H9 (cell line): ENCODE measurements around the gene MT1M. TPM values are rescaled to one million over a fixed set of nuclear protein-coding genes. Genes with fewer than 3 reads are reported as not detected.

Experiments
- DNase-seq: peaks from one replicate; pipeline ENCODE4 v3.0.0-alpha.2; 2017
- H2AFZ ChIP-seq: one replicate; pipeline ENCODE4 v1.6.1; 2013; ENCODE audit warnings: mild to moderate bottlenecking, low read length, control low read depth, moderate library complexity
- H2AK5ac ChIP-seq: 2 replicates; pipeline ENCODE4 v1.6.1; 2013; ENCODE audit warnings: low read length, control low read depth, mixed read lengths; ENCODE audit not compliant: insufficient read length
- H2BK120ac ChIP-seq: one replicate; pipeline ENCODE4 v1.6.1; 2013; ENCODE audit warnings: low read depth, mild to moderate bottlenecking, low read length, control low read depth, inconsistent platforms; ENCODE audit not compliant: poor library complexity, severe bottlenecking
- H2BK12ac ChIP-seq: 2 replicates; pipeline ENCODE4 v1.6.1; 2013; ENCODE audit warnings: low read length, control low read depth, mixed read lengths, low read depth; ENCODE audit not compliant: insufficient read length
- H2BK15ac ChIP-seq: 2 replicates; pipeline ENCODE4 v1.6.1; 2013; ENCODE audit warnings: low read depth, low read length, control low read depth
- H2BK20ac ChIP-seq: one replicate; pipeline ENCODE4 v1.6.1; 2013; ENCODE audit warnings: low read depth, mild to moderate bottlenecking, low read length, control low read depth, inconsistent platforms; ENCODE audit not compliant: poor library complexity, severe bottlenecking
- H2BK5ac ChIP-seq: 2 replicates; pipeline ENCODE4 v1.6.1; 2013; ENCODE audit warnings: low read length, control low read depth, mixed read lengths; ENCODE audit not compliant: insufficient read length
- H3K14ac ChIP-seq: 2 replicates; pipeline ENCODE4 v1.6.1; 2013; ENCODE audit warnings: low read length, control low read depth; ENCODE audit not compliant: insufficient read depth
- H3K18ac ChIP-seq: 2 replicates; pipeline ENCODE4 v1.6.1; 2013; ENCODE audit warnings: low read depth, mild to moderate bottlenecking, mixed read lengths, low read length, control low read depth; ENCODE audit not compliant: insufficient read length
- H3K23ac ChIP-seq: 2 replicates; pipeline ENCODE4 v1.6.1; 2013; ENCODE audit warnings: low read length, control low read depth, mixed read lengths, low read depth; ENCODE audit not compliant: insufficient read length
- H3K23me2 ChIP-seq: 2 replicates; pipeline ENCODE4 v1.6.1; 2013; ENCODE audit warnings: low read depth, mild to moderate bottlenecking, mixed read lengths, low read length, control low read depth; ENCODE audit not compliant: insufficient read length, poor library complexity, severe bottlenecking
- H3K27ac ChIP-seq: 2 replicates; pipeline ENCODE4 v1.5.1; 2013; ENCODE audit warnings: low read length, control low read depth, mixed read lengths, low read depth; ENCODE audit not compliant: insufficient read length
- H3K27me3 ChIP-seq: 2 replicates; pipeline ENCODE4 v1.6.1; 2013; ENCODE audit warnings: low read length, control low read depth, inconsistent platforms; ENCODE audit not compliant: insufficient read depth
- H3K4ac ChIP-seq: 2 replicates; pipeline ENCODE4 v1.6.1; 2013; ENCODE audit warnings: low read depth, mild to moderate bottlenecking, control low read depth, inconsistent platforms, low read length, moderate library complexity
- H3K4me1 ChIP-seq: 2 replicates; pipeline ENCODE4 v1.6.1; 2013; ENCODE audit warnings: low read length, control low read depth, inconsistent platforms; ENCODE audit not compliant: insufficient read depth
- H3K4me2 ChIP-seq: 2 replicates; pipeline ENCODE4 v1.6.1; 2013; ENCODE audit warnings: low read length, control low read depth, mixed read lengths; ENCODE audit not compliant: insufficient read length, insufficient read depth
- H3K56ac ChIP-seq: 2 replicates; pipeline ENCODE4 v1.6.1; 2013; ENCODE audit warnings: low read depth, mild to moderate bottlenecking, mixed read lengths, low read length, control low read depth; ENCODE audit not compliant: insufficient read length
- H3K79me1 ChIP-seq: 2 replicates; pipeline ENCODE4 v1.6.1; 2013; ENCODE audit warnings: low read depth, mild to moderate bottlenecking, moderate library complexity, low read length, control low read depth, inconsistent platforms; ENCODE audit not compliant: insufficient read depth, poor library complexity, severe bottlenecking
- H3K79me2 ChIP-seq: 2 replicates; pipeline ENCODE4 v1.6.1; 2013; ENCODE audit warnings: low read length, control low read depth, inconsistent platforms; ENCODE audit not compliant: insufficient read depth
- H3K9ac ChIP-seq: 2 replicates; pipeline ENCODE4 v1.6.1; 2013; ENCODE audit warnings: low read length, control low read depth, mixed read lengths; ENCODE audit not compliant: insufficient read length; ENCODE audit errors: extremely low read depth
- H3K9me3 ChIP-seq: one replicate; pipeline ENCODE4 v1.6.1; 2013; ENCODE audit warnings: low read depth, low read length, inconsistent platforms; ENCODE audit not compliant: control insufficient read depth
- H3T11ph ChIP-seq: one replicate; pipeline ENCODE4 v1.6.1; 2013; ENCODE audit warnings: mild to moderate bottlenecking, low read length, control low read depth, inconsistent platforms
- H4K20me1 ChIP-seq: one replicate; pipeline ENCODE4 v1.6.1; 2013; ENCODE audit not compliant: control insufficient read depth, insufficient read length, insufficient read depth
- H4K5ac ChIP-seq: 2 replicates; pipeline ENCODE4 v1.6.1; 2013; ENCODE audit warnings: low read depth, mild to moderate bottlenecking, mixed read lengths, low read length, control low read depth; ENCODE audit not compliant: insufficient read length
- H4K8ac ChIP-seq: replicated peaks from 2 replicates; pipeline ENCODE4 v1.6.1; 2013; ENCODE audit warnings: low read length, control low read depth, mixed read lengths, low read depth; ENCODE audit not compliant: insufficient read length
- H4K91ac ChIP-seq: 2 replicates; pipeline ENCODE4 v1.6.1; 2013; ENCODE audit warnings: low read depth, mild to moderate bottlenecking, moderate library complexity, mixed read lengths, low read length, control low read depth; ENCODE audit not compliant: insufficient read length
- H3K27ac Mint-ChIP-seq, 3 experiments: 2 replicates in 2 of 3; 3 replicates in 1 of 3; pipeline ENCODE4 v1.8.0; 2020 to 2021; ENCODE audit warnings: mixed read lengths in 3 of 3, mild to moderate bottlenecking in 1 of 3, moderate library complexity in 1 of 3
- H3K27me3 Mint-ChIP-seq: 2 replicates; pipeline ENCODE4 v1.8.0; 2021; ENCODE audit warnings: low read depth, mild to moderate bottlenecking, moderate library complexity, mixed read lengths
- H3K36me3 Mint-ChIP-seq, 3 experiments: 2 replicates in 2 of 3; 3 replicates in 1 of 3; pipeline ENCODE4 v1.8.0; 2020 to 2021; ENCODE audit warnings: low read depth in 3 of 3, mixed read lengths in 3 of 3; ENCODE audit not compliant: insufficient read depth in 1 of 3
- H3K4me1 Mint-ChIP-seq, 2 experiments: 2 replicates each; pipeline ENCODE4 v1.8.0; 2020; ENCODE audit warnings: mixed read lengths in 2 of 2
- H3K4me3 Mint-ChIP-seq, 2 experiments: 2 replicates in 1 of 2; 3 replicates in 1 of 2; pipeline ENCODE4 v1.8.0; 2020 to 2021; ENCODE audit warnings: mild to moderate bottlenecking in 2 of 2, mixed read lengths in 2 of 2, moderate library complexity in 1 of 2
- H3K9me3 Mint-ChIP-seq, 2 experiments: 2 replicates in 1 of 2; 3 replicates in 1 of 2; pipeline ENCODE4 v1.8.0; 2020; ENCODE audit warnings: mild to moderate bottlenecking in 2 of 2, mixed read lengths in 2 of 2, moderate library complexity in 1 of 2
- WGBS: extraction: QIAGEN DNeasy Blood & Tissue Kit; methylation state at CpG from one replicate; pipeline ENCODE4 v1.1.7; 2013; ENCODE audit warnings: missing lambda C conversion rate, low lambda C conversion rate, mixed read lengths; ENCODE audit not compliant: insufficient read length; ENCODE audit errors: extremely low coverage; 5-methylcytosine and 5-hydroxymethylcytosine counted together
- total RNA-seq: library from RNA; stranded (reverse); gene quantifications from 2 replicates; pipeline ENCODE4 v1.2.1, GENCODE V29; 2021
- TF ChIP-seq, protein P1 (sequence below): fragments of 200-600 bp; sonication (generic); conservative IDR thresholded peaks from 3 replicates; pipeline ENCODE4 v1.8.0; 2021; ENCODE audit warnings: antibody characterized with exemption, mild to moderate bottlenecking

The MT1M gene
- total RNA-seq, 1 experiment from 2014 or later: 1.4 TPM

DNA sequence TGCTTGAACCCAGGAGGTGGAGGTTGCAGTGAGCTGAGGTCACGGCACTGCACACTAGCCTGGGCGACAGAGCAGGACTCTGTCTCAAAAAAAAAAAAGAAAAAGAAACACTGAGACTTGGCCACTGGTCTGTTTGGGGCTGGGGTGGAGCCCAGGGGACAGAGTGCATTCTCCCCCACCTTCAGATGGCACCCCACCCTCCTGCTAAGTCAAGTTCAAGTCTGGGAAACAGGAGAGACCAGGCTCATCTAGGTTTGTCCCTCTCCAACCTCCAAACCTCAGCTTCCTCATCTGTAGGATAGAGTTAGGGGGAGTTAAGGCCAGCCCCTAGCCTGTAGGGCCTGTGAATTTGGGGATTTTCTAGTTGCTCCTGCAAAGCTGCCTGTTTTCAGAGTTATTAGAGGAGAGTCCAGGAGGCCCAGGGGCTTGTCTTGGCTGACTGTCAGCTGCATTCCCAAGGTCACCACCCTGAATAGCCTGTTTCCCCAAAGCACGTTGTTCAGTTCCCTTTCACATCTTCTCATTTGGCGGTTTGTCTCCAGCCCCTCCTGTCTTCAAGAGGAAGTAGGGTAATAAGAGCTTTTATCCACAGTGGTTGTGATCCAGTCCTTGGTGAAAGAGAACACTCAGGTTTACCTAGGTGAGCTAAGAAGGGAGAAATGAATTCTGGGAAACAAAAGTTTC, 40.9 kb upstream of the MT1M start:
- H3K4me1 Mint-ChIP-seq: peaks cover 6 to 13% of the 10 kb centered on the region in 2 experiments
- peaks cover 8% of the 10 kb centered on the region for H3K23me2 ChIP-seq
- H3K9me3 ChIP-seq: no peaks in the 10 kb centered on the region
- WGBS: no CpG with 5 or more reads among the region's 4 CpGs
- H2BK20ac ChIP-seq: no peak overlapping the region
- H3K9ac ChIP-seq: no peak overlapping the region
- H3K9me3 Mint-ChIP-seq: no peaks in the 10 kb centered on the region; a peak in 2 of 5 replicates
- no peak overlapping the region for H3K4ac ChIP-seq
- no peak overlapping the region for H3K4me2 ChIP-seq
- no peak overlapping the region for H2BK15ac ChIP-seq
- no peaks in the 10 kb centered on the region for H3K79me2 ChIP-seq
- no peak overlapping the region for H3T11ph ChIP-seq
- H3K23ac ChIP-seq: no peak overlapping the region
- no peaks in the 10 kb centered on the region for H3K79me1 ChIP-seq
- no peaks in the 10 kb centered on the region for H3K36me3 Mint-ChIP-seq
- H3K27ac ChIP-seq: no peak overlapping the region
- H4K91ac ChIP-seq: no peak overlapping the region
- H4K8ac ChIP-seq: no peak overlapping the region
- H3K27ac Mint-ChIP-seq: no peak overlapping the region
- no peak overlapping the region for H3K4me3 Mint-ChIP-seq
- H2BK5ac ChIP-seq: no peak overlapping the region
- H3K18ac ChIP-seq: no peak overlapping the region
- H2BK12ac ChIP-seq: no peak overlapping the region
- no peaks in the 10 kb centered on the region for H3K4me1 ChIP-seq
- H2AK5ac ChIP-seq: no peak overlapping the region
- TF ChIP-seq, protein P1, sequence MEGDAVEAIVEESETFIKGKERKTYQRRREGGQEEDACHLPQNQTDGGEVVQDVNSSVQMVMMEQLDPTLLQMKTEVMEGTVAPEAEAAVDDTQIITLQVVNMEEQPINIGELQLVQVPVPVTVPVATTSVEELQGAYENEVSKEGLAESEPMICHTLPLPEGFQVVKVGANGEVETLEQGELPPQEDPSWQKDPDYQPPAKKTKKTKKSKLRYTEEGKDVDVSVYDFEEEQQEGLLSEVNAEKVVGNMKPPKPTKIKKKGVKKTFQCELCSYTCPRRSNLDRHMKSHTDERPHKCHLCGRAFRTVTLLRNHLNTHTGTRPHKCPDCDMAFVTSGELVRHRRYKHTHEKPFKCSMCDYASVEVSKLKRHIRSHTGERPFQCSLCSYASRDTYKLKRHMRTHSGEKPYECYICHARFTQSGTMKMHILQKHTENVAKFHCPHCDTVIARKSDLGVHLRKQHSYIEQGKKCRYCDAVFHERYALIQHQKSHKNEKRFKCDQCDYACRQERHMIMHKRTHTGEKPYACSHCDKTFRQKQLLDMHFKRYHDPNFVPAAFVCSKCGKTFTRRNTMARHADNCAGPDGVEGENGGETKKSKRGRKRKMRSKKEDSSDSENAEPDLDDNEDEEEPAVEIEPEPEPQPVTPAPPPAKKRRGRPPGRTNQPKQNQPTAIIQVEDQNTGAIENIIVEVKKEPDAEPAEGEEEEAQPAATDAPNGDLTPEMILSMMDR: no peak
- no peak overlapping the region for H2AFZ ChIP-seq
- no peak overlapping the region for H3K14ac ChIP-seq
- no peak overlapping the region for H4K5ac ChIP-seq
- peaks cover 3% of the 10 kb centered on the region for H4K20me1 ChIP-seq
- no peak for DNase-seq
- H2BK120ac ChIP-seq: no peak overlapping the region
- H3K27me3 Mint-ChIP-seq: peaks cover 82% of the 10 kb centered on the region
- no peak overlapping the region for H3K56ac ChIP-seq
- peaks cover 25% of the 10 kb centered on the region; the same call in 1 of the 2 replicates for H3K27me3 ChIP-seq
